GM12891 (cell line): ENCODE data around the gene TBP.

Source experiments
- POLR2A ChIP-seq: IDR thresholded peaks from 2 replicates; pipeline ENCODE4 v1.6.1; 2011; ENCODE audit warnings: low read depth, low read length, control low read depth
- POLR2AphosphoS5 ChIP-seq: IDR thresholded peaks from 2 replicates; pipeline ENCODE4 v1.6.1; 2011; ENCODE audit warnings: low read depth, low read length, control low read depth
- SPI1 ChIP-seq: IDR thresholded peaks from 2 replicates; pipeline ENCODE4 v1.6.1; 2011; ENCODE audit warnings: low read depth, low read length, control low read depth
- TAF1 ChIP-seq: IDR thresholded peaks from 2 replicates; pipeline ENCODE4 v1.6.1; 2011; ENCODE audit warnings: low read depth, low read length, control low read depth

DNA sequence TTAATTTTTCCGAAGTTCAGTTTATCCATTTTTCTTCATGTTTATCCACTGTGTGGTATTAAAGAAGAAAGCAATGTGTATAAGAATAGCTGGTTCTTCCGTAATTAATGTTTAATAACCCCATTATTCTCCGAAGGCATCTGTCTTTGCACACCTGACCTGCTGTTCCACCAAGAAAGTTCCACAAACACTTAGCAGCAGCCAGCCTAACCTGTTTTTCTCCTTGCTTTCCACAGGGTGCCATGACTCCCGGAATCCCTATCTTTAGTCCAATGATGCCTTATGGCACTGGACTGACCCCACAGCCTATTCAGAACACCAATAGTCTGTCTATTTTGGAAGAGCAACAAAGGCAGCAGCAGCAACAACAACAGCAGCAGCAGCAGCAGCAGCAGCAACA is 7.4 kb downstream of the TBP start:
- TF ChIP-seq POLR2A (no peak), POLR2AphosphoS5 (no peak), TAF1 (no peak), SPI1 (no peak)
